Activated T-cell treated with anti-CD3 and anti-CD28 coated beads, Interleukin-2, amount 50 U/mL, for 4 hours (primary cell): Measurements from ENCODE around the gene NDUFV2. TPM values are rescaled to one million over a fixed set of nuclear protein-coding genes. Genes with fewer than 3 reads are reported as not detected.

Source experiments
- ATAC-seq, 2 donors: fragments of 200-7000 bp; cut with Tn5 transposase; one replicate each; pipeline ENCODE4 v1.10.0; 2021
- DNase-seq: peaks from one replicate; pipeline ENCODE4 v3.0.0-alpha.2; 2020
- H3K27me3 Mint-ChIP-seq: one replicate; pipeline ENCODE4 v1.8.0; 2021; ENCODE audit warnings: low read depth, mixed read lengths
- H3K36me3 Mint-ChIP-seq: one replicate; pipeline ENCODE4 v1.8.0; 2022; ENCODE audit warnings: mixed read lengths; ENCODE audit not compliant: insufficient read depth
- H3K4me1 Mint-ChIP-seq: one replicate; pipeline ENCODE4 v1.8.0; 2021; ENCODE audit warnings: low read depth, mixed read lengths
- H3K4me3 Mint-ChIP-seq: one replicate; pipeline ENCODE4 v1.8.0; 2021; ENCODE audit warnings: mild to moderate bottlenecking, moderate library complexity, mixed read lengths
- H3K9me3 Mint-ChIP-seq: one replicate; pipeline ENCODE4 v1.8.0; 2021; ENCODE audit warnings: mixed read lengths
- total RNA-seq, 3 donors: library from RNA; stranded (reverse); gene quantifications; one replicate each; pipeline ENCODE4 v1.2.1, GENCODE V29; 2021

The NDUFV2 gene
- total RNA-seq, 3 donors from 2014 or later: 254 to 279 (median 265) TPM

- peaks cover 64% of the 10 kb centered on the region for H3K4me1 Mint-ChIP-seq
- no peaks in the 10 kb centered on the region for H3K36me3 Mint-ChIP-seq
- H3K9me3 Mint-ChIP-seq: no peaks in the 10 kb centered on the region
- no peaks in the 10 kb centered on the region for H3K27me3 Mint-ChIP-seq
- H3K4me3 Mint-ChIP-seq: no peak overlapping the region
- ATAC-seq (no peak), DNase-seq (no peak)
These were observed 5.8 kb upstream of the NDUFV2 start for GRCh38 chr18:9096685-9097084.

- ATAC-seq: no peak
- Mint-ChIP-seq H3K9me3 (no peaks in the 10 kb centered on the region), H3K36me3 (no peaks in the 10 kb centered on the region), H3K27me3 (no peaks in the 10 kb centered on the region), H3K4me1 (peaks cover 59% of the 10 kb centered on the region), H3K4me3 (no peak overlapping the region)
- DNase-seq: no peak
These were observed 5.2 kb upstream of the NDUFV2 start for GRCh38 chr18:9097349-9097748.

GRCh38 chr18:9100796-9101195 is 1.7 kb upstream of the NDUFV2 start:
- peaks cover 48% of the 10 kb centered on the region for H3K4me1 Mint-ChIP-seq

GRCh38 chr18:9101730-9102507 is 580 bp upstream of the NDUFV2 start:
- no peaks in the 10 kb centered on the region for H3K9me3 Mint-ChIP-seq
- H3K4me3 Mint-ChIP-seq: peak overlapping the region; percentile 91
- H3K4me1 Mint-ChIP-seq: peaks cover 53% of the 10 kb centered on the region
- ATAC-seq (no peak), DNase-seq (peak; percentile 15)
- no peaks in the 10 kb centered on the region for H3K27me3 Mint-ChIP-seq
- H3K36me3 Mint-ChIP-seq: peaks cover 10% of the 10 kb centered on the region

More at GRCh38 chr18:9100796-9101195, 1.7 kb upstream of the NDUFV2 start:
- ATAC-seq: no peak
- Mint-ChIP-seq H3K27me3 (no peaks in the 10 kb centered on the region), H3K36me3 (peaks cover 8% of the 10 kb centered on the region), H3K9me3 (no peaks in the 10 kb centered on the region), H3K4me3 (no peak overlapping the region)
- DNase-seq: no peak

GRCh38 chr18:9103376-9103873 is 926 bp downstream of the NDUFV2 start:
- peak overlapping the region; percentile 91 for H3K4me3 Mint-ChIP-seq
- peaks cover 56% of the 10 kb centered on the region for H3K4me1 Mint-ChIP-seq
- DNase-seq (no peak), ATAC-seq (no peak)
- no peaks in the 10 kb centered on the region for H3K27me3 Mint-ChIP-seq
- H3K36me3 Mint-ChIP-seq: peaks cover 13% of the 10 kb centered on the region
- no peaks in the 10 kb centered on the region for H3K9me3 Mint-ChIP-seq

- ATAC-seq (no peak), DNase-seq (no peak)
- H3K4me3 Mint-ChIP-seq: peak overlapping the region; percentile 91
- no peaks in the 10 kb centered on the region for H3K9me3 Mint-ChIP-seq
- H3K36me3 Mint-ChIP-seq: peaks cover 13% of the 10 kb centered on the region
- peaks cover 65% of the 10 kb centered on the region for H3K4me1 Mint-ChIP-seq
- no peaks in the 10 kb centered on the region for H3K27me3 Mint-ChIP-seq
These were observed 1.9 kb downstream of the NDUFV2 start for GRCh38 chr18:9104244-9104901.

- H3K36me3 Mint-ChIP-seq: peaks cover 13% of the 10 kb centered on the region
- DNase-seq (no peak), ATAC-seq (no peak)
- peak overlapping the region; percentile 91 for H3K4me3 Mint-ChIP-seq
- no peaks in the 10 kb centered on the region for H3K27me3 Mint-ChIP-seq
- H3K9me3 Mint-ChIP-seq: no peaks in the 10 kb centered on the region
- H3K4me1 Mint-ChIP-seq: peaks cover 75% of the 10 kb centered on the region
These were observed 2.9 kb downstream of the NDUFV2 start for GRCh38 chr18:9105420-9105819.

- DNase-seq (no peak), ATAC-seq (no peak)
- Mint-ChIP-seq H3K4me3 (peak overlapping the region; percentile 91), H3K9me3 (no peaks in the 10 kb centered on the region), H3K4me1 (peaks cover 77% of the 10 kb centered on the region), H3K36me3 (peaks cover 16% of the 10 kb centered on the region), H3K27me3 (no peaks in the 10 kb centered on the region)
These were observed 3.6 kb downstream of the NDUFV2 start for GRCh38 chr18:9106094-9106493.

GRCh38 chr18:9106800-9107584 is 4.5 kb downstream of the NDUFV2 start:
- peak overlapping the region; percentile 91 for H3K4me3 Mint-ChIP-seq
- peaks cover 16% of the 10 kb centered on the region for H3K36me3 Mint-ChIP-seq
- no peaks in the 10 kb centered on the region for H3K9me3 Mint-ChIP-seq
- H3K4me1 Mint-ChIP-seq: peaks cover 77% of the 10 kb centered on the region
- no peak for ATAC-seq
- DNase-seq: no peak
- no peaks in the 10 kb centered on the region for H3K27me3 Mint-ChIP-seq

GRCh38 chr18:9108911-9109310 is 6.4 kb downstream of the NDUFV2 start:
- H3K27me3 Mint-ChIP-seq: no peaks in the 10 kb centered on the region
- peak; percentile 54 to 55 for ATAC-seq
- no peaks in the 10 kb centered on the region for H3K9me3 Mint-ChIP-seq
- H3K4me3 Mint-ChIP-seq: peak overlapping the region; percentile 53
- H3K36me3 Mint-ChIP-seq: peaks cover 28% of the 10 kb centered on the region
- no peak for DNase-seq
- H3K4me1 Mint-ChIP-seq: peaks cover 89% of the 10 kb centered on the region

GRCh38 chr18:9109523-9109922 is 7.0 kb downstream of the NDUFV2 start:
- Mint-ChIP-seq H3K4me3 (peak overlapping the region; percentile 53), H3K9me3 (no peaks in the 10 kb centered on the region), H3K36me3 (peaks cover 24% of the 10 kb centered on the region), H3K4me1 (peaks cover 87% of the 10 kb centered on the region), H3K27me3 (no peaks in the 10 kb centered on the region)
- no peak for DNase-seq
- ATAC-seq: peak in 1 of 2 donors; percentile 14

- Mint-ChIP-seq H3K27me3 (no peaks in the 10 kb centered on the region), H3K36me3 (peaks cover 28% of the 10 kb centered on the region), H3K4me1 (peaks cover 84% of the 10 kb centered on the region), H3K9me3 (no peaks in the 10 kb centered on the region), H3K4me3 (peak overlapping the region; percentile 67)
- ATAC-seq (no peak), DNase-seq (no peak)
These were observed 11.1 kb downstream of the NDUFV2 start for GRCh38 chr18:9113468-9114149.

- Mint-ChIP-seq H3K4me1 (peaks cover 78% of the 10 kb centered on the region), H3K27me3 (no peaks in the 10 kb centered on the region), H3K9me3 (no peaks in the 10 kb centered on the region), H3K36me3 (peaks cover 35% of the 10 kb centered on the region), H3K4me3 (peak overlapping the region; percentile 89)
- DNase-seq: no peak
- no peak for ATAC-seq
These were observed 13.5 kb downstream of the NDUFV2 start for GRCh38 chr18:9115984-9116383.
